ENCODE data around the gene CCIN.
A peak's percentile ranks its signal among the peaks of the same experiment; 100 is the strongest.
"Not testable (repeated sequence)": the region's sequence is repeated elsewhere in the genome, so short reads cannot be mapped to it uniquely, and the experiment has no call there.

CCIN gene

GRCh38 chr9:36169166-36169565 lies at the start of gene CCIN:
TSS of gene CCIN (plus strand) at chr9:36169388. CDS start at chr9:36169503, 115 bp downstream.
- peaks cover 5% of the 10 kb centered on the region for H3K27me3 Mint-ChIP-seq

GRCh38 chr9:36119476-36119875 lies 49.7 kb upstream of the CCIN start:
- Mint-ChIP-seq H3K27me3 (no peaks in the 10 kb centered on the region), H3K4me3 (no peak overlapping the region), H3K27ac (no peak overlapping the region), H3K4me1 (no peaks in the 10 kb centered on the region), H3K36me3 (peaks cover 6% of the 10 kb centered on the region), H3K9me3 (no peaks in the 10 kb centered on the region)
- no peak for ATAC-seq (ENCODE audit: low read depth)
- DNase-seq (ENCODE audit: low spot score in 2 of 2), result no peak

More at GRCh38 chr9:36169166-36169565, at the start of gene CCIN:
- DNase-seq (ENCODE audit: low spot score in 2 of 2) (no peak), ATAC-seq (ENCODE audit: low read depth) (no peak)
- no peak within 1 kb of the TSS for H3K27ac Mint-ChIP-seq
- H3K36me3 Mint-ChIP-seq, result no peaks in the 10 kb centered on the region
- H3K9me3 Mint-ChIP-seq, result no peaks in the 10 kb centered on the region
- no peaks in the 10 kb centered on the region for H3K4me1 Mint-ChIP-seq
- no peak within 1 kb of the TSS for H3K4me3 Mint-ChIP-seq

- H3K9me3 Mint-ChIP-seq, result no peaks in the 10 kb centered on the region
- H3K27ac Mint-ChIP-seq, result no peak overlapping the region
- no peaks in the 10 kb centered on the region for H3K4me1 Mint-ChIP-seq
- no peak for ATAC-seq (ENCODE audit: low read depth)
- no peak overlapping the region for H3K4me3 Mint-ChIP-seq
- DNase-seq (ENCODE audit: low spot score in 2 of 2), result no peak
- H3K27me3 Mint-ChIP-seq, result no peaks in the 10 kb centered on the region
- H3K36me3 Mint-ChIP-seq, result peaks cover 6% of the 10 kb centered on the region
Measured at GRCh38 chr9:36120705-36121104, 48.5 kb upstream of the CCIN start.

- Mint-ChIP-seq H3K4me1 (peaks cover 1% of the 10 kb centered on the region), H3K4me3 (no peak overlapping the region), H3K27me3 (no peaks in the 10 kb centered on the region), H3K36me3 (peaks cover 6% of the 10 kb centered on the region), H3K9me3 (no peaks in the 10 kb centered on the region), H3K27ac (no peak overlapping the region)
- no peak for DNase-seq (ENCODE audit: low spot score in 2 of 2)
- no peak for ATAC-seq (ENCODE audit: low read depth)
Measured at GRCh38 chr9:36121971-36122370, 47.2 kb upstream of the CCIN start.

- no peak for DNase-seq (ENCODE audit: low spot score in 2 of 2)
Measured at GRCh38 chr9:36123515-36123914, 45.7 kb upstream of the CCIN start.

GRCh38 chr9:36125062-36125855 lies 43.9 kb upstream of the CCIN start:
- no peak for ATAC-seq (ENCODE audit: low read depth)
- Mint-ChIP-seq H3K4me3 (no peak overlapping the region), H3K9me3 (no peaks in the 10 kb centered on the region), H3K4me1 (peaks cover 16% of the 10 kb centered on the region), H3K27me3 (no peaks in the 10 kb centered on the region), H3K36me3 (peaks cover 7% of the 10 kb centered on the region), H3K27ac (no peak overlapping the region)
- DNase-seq (ENCODE audit: low spot score in 2 of 2), result no peak

More at GRCh38 chr9:36123515-36123914, 45.7 kb upstream of the CCIN start:
- Mint-ChIP-seq H3K27ac (no peak overlapping the region), H3K4me1 (peaks cover 16% of the 10 kb centered on the region), H3K36me3 (peaks cover 6% of the 10 kb centered on the region), H3K4me3 (no peak overlapping the region), H3K27me3 (no peaks in the 10 kb centered on the region), H3K9me3 (no peaks in the 10 kb centered on the region)
- ATAC-seq (ENCODE audit: low read depth), result no peak

- H3K4me1 Mint-ChIP-seq, result peaks cover 16% of the 10 kb centered on the region
- no peak for ATAC-seq (ENCODE audit: low read depth)
- no peak overlapping the region for H3K27ac Mint-ChIP-seq
Measured at GRCh38 chr9:36126016-36126730, 43.0 kb upstream of the CCIN start.

GRCh38 chr9:36127652-36128244 lies 41.4 kb upstream of the CCIN start:
- Mint-ChIP-seq H3K4me1 (peaks cover 16% of the 10 kb centered on the region), H3K36me3 (peaks cover 4% of the 10 kb centered on the region)
- peak; percentile 73 for ATAC-seq (ENCODE audit: low read depth)

More at GRCh38 chr9:36126016-36126730, 43.0 kb upstream of the CCIN start:
- Mint-ChIP-seq H3K27me3 (no peaks in the 10 kb centered on the region), H3K9me3 (no peaks in the 10 kb centered on the region), H3K4me3 (no peak overlapping the region), H3K36me3 (peaks cover 7% of the 10 kb centered on the region)
- DNase-seq (ENCODE audit: low spot score in 2 of 2), result no peak

GRCh38 chr9:36128349-36128748 lies 40.8 kb upstream of the CCIN start:
- Mint-ChIP-seq H3K9me3 (no peaks in the 10 kb centered on the region), H3K4me3 (no peak overlapping the region), H3K27ac (no peak overlapping the region), H3K4me1 (peaks cover 16% of the 10 kb centered on the region), H3K27me3 (no peaks in the 10 kb centered on the region), H3K36me3 (peaks cover 1% of the 10 kb centered on the region)
- ATAC-seq (ENCODE audit: low read depth), result no peak
- no peak for DNase-seq (ENCODE audit: low spot score in 2 of 2)

More at GRCh38 chr9:36127652-36128244, 41.4 kb upstream of the CCIN start:
- DNase-seq (ENCODE audit: low spot score in 2 of 2), result no peak
- H3K4me3 Mint-ChIP-seq, result no peak overlapping the region
- H3K27ac Mint-ChIP-seq, result no peak overlapping the region
- no peaks in the 10 kb centered on the region for H3K27me3 Mint-ChIP-seq
- H3K9me3 Mint-ChIP-seq, result no peaks in the 10 kb centered on the region

- Mint-ChIP-seq H3K36me3 (peaks cover 1% of the 10 kb centered on the region), H3K4me1 (peaks cover 16% of the 10 kb centered on the region), H3K27ac (no peak overlapping the region), H3K4me3 (no peak overlapping the region), H3K27me3 (no peaks in the 10 kb centered on the region), H3K9me3 (no peaks in the 10 kb centered on the region)
- DNase-seq (ENCODE audit: low spot score in 2 of 2) (no peak), ATAC-seq (ENCODE audit: low read depth) (no peak)
Measured at GRCh38 chr9:36129139-36129538, 40.0 kb upstream of the CCIN start.

GRCh38 chr9:36131666-36132065 lies 37.5 kb upstream of the CCIN start:
- ATAC-seq (ENCODE audit: low read depth); H3K36me3 Mint-ChIP-seq; DNase-seq (ENCODE audit: low spot score in 2 of 2); H3K27me3 Mint-ChIP-seq; H3K9me3 Mint-ChIP-seq; H3K27ac Mint-ChIP-seq; H3K4me3 Mint-ChIP-seq: not testable (repeated sequence)
- peaks cover 23% of the 10 kb centered on the region for H3K4me1 Mint-ChIP-seq

GRCh38 chr9:36132086-36132485 lies 37.1 kb upstream of the CCIN start:
- H3K27ac Mint-ChIP-seq, result no peak overlapping the region
- no peak for DNase-seq (ENCODE audit: low spot score in 2 of 2)
- ATAC-seq (ENCODE audit: low read depth), result no peak
- peaks cover 23% of the 10 kb centered on the region for H3K4me1 Mint-ChIP-seq
- H3K27me3 Mint-ChIP-seq, result no peaks in the 10 kb centered on the region
- H3K9me3 Mint-ChIP-seq, result no peaks in the 10 kb centered on the region
- peaks cover 1% of the 10 kb centered on the region for H3K36me3 Mint-ChIP-seq
- H3K4me3 Mint-ChIP-seq, result no peak overlapping the region

- Mint-ChIP-seq H3K36me3 (peaks cover 1% of the 10 kb centered on the region), H3K9me3 (no peaks in the 10 kb centered on the region), H3K4me3 (no peak overlapping the region), H3K4me1 (peaks cover 33% of the 10 kb centered on the region), H3K27me3 (no peaks in the 10 kb centered on the region), H3K27ac (no peak overlapping the region)
- ATAC-seq (ENCODE audit: low read depth), result no peak
- no peak for DNase-seq (ENCODE audit: low spot score in 2 of 2)
Measured at GRCh38 chr9:36134761-36135505, 34.3 kb upstream of the CCIN start.

All from memory B cell (primary cell).